Measurements from ENCODE around the gene LRRC1. TPM values are rescaled to one million over a fixed set of nuclear protein-coding genes. Genes with fewer than 3 reads are reported as not detected.

The LRRC1 gene
- total and polyA plus RNA-seq, 2 donors (not counting 1 experiment from before 2014, with no cell fraction given), result 3.4 to 8.9 TPM

DNA sequence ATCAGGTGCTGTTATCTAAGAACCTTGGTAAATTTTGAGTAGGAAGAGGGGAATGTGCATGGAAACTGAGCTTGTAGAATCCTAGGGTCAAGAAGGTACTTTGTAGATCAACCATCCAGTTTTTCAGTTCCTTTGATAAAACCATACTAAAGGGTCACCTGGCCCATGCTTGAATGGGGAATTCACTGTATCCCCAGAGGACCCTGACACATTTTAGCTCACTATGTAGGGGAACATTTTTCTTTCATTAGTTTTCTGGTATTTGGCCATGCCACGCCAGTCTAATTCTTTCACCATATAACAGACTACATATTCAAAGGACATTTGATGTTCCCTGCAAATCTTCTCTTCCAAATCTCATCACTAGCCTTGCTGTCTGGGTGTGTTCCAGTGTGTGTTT lies 29.9 kb downstream of the LRRC1 start:
- WGBS (ENCODE audit: insufficient coverage), result no CpG with 5 or more reads among the region's 1 CpG
- no peak for TF ChIP-seq EZH2 (IDR thresholded peaks at IDR 0.05; ENCODE audit: borderline replicate concordance, insufficient read depth, low read depth, low read length, poor library complexity, severe bottlenecking)
- TF ChIP-seq, protein P1, sequence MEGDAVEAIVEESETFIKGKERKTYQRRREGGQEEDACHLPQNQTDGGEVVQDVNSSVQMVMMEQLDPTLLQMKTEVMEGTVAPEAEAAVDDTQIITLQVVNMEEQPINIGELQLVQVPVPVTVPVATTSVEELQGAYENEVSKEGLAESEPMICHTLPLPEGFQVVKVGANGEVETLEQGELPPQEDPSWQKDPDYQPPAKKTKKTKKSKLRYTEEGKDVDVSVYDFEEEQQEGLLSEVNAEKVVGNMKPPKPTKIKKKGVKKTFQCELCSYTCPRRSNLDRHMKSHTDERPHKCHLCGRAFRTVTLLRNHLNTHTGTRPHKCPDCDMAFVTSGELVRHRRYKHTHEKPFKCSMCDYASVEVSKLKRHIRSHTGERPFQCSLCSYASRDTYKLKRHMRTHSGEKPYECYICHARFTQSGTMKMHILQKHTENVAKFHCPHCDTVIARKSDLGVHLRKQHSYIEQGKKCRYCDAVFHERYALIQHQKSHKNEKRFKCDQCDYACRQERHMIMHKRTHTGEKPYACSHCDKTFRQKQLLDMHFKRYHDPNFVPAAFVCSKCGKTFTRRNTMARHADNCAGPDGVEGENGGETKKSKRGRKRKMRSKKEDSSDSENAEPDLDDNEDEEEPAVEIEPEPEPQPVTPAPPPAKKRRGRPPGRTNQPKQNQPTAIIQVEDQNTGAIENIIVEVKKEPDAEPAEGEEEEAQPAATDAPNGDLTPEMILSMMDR (IDR thresholded peaks at IDR 0.05), result no peak
- ChIA-PET CTCF (no interaction called here), POLR2A (no interaction called here)
- Mint-ChIP-seq H3K4me1 (peaks cover 34% of the 10 kb centered on the region), H3K27me3 (no peaks in the 10 kb centered on the region), H3K9me3 (ENCODE audit: insufficient read depth) (peaks cover 2% of the 10 kb centered on the region), H3K27ac (no peak overlapping the region), H3K4me3 (no peak overlapping the region)
- H3K27me3 ChIP-seq (replicated peaks in 1 of 4; ENCODE audit: control extremely low read depth in 1 of 4, control insufficient read depth in 3 of 4, insufficient read depth in 4 of 4, low read length in 3 of 4), result no peaks in the 10 kb centered on the region
- no peak overlapping the region for H3K9ac ChIP-seq (ENCODE audit: low read length)
- peaks cover 15% of the 10 kb centered on the region for H4K20me1 ChIP-seq (ENCODE audit: control insufficient read depth, insufficient read depth, low read length, poor library complexity, severe bottlenecking)
- H3K4me2 ChIP-seq (replicated peaks; ENCODE audit: low read depth, low read length, poor library complexity, severe bottlenecking), result no peak overlapping the region
- H3K27ac ChIP-seq (ENCODE audit: low read length in 2 of 2), result no peak overlapping the region
- no peak for DNase-seq
- peaks cover 52% of the 10 kb centered on the region for H3K79me2 ChIP-seq (ENCODE audit: control insufficient read depth, insufficient read depth, low read length)
- no peaks in the 10 kb centered on the region for H3K36me3 ChIP-seq (replicated peaks in 1 of 2; ENCODE audit: control extremely low read depth in 1 of 2, control insufficient read depth in 1 of 2, extremely low read depth in 1 of 2, insufficient read depth in 2 of 2, low read length in 1 of 2)
- no peak for ATAC-seq (ENCODE audit: low read depth)
- no peaks in the 10 kb centered on the region for H3K9me3 ChIP-seq (ENCODE audit: control extremely low read depth in 1 of 3, control insufficient read depth in 2 of 3, insufficient read depth in 1 of 3, low read length in 2 of 3)
- H2AFZ ChIP-seq (ENCODE audit: insufficient read depth, low read depth, low read length, poor library complexity, severe bottlenecking), result no peak overlapping the region
- no peak overlapping the region for H3K4me3 ChIP-seq (ENCODE audit: control extremely low read depth in 1 of 5, extremely low read depth in 1 of 5, insufficient read depth in 1 of 5, low read depth in 2 of 5, low read length in 4 of 5)
- peaks cover 0 to 8% of the 10 kb centered on the region in 2 donors for H3K4me1 ChIP-seq (ENCODE audit: control insufficient read depth in 2 of 2, insufficient read depth in 2 of 2, low read length in 2 of 2)
- intact Hi-C loops (cut with micrococcal nuclease), result no loop called here

DNA sequence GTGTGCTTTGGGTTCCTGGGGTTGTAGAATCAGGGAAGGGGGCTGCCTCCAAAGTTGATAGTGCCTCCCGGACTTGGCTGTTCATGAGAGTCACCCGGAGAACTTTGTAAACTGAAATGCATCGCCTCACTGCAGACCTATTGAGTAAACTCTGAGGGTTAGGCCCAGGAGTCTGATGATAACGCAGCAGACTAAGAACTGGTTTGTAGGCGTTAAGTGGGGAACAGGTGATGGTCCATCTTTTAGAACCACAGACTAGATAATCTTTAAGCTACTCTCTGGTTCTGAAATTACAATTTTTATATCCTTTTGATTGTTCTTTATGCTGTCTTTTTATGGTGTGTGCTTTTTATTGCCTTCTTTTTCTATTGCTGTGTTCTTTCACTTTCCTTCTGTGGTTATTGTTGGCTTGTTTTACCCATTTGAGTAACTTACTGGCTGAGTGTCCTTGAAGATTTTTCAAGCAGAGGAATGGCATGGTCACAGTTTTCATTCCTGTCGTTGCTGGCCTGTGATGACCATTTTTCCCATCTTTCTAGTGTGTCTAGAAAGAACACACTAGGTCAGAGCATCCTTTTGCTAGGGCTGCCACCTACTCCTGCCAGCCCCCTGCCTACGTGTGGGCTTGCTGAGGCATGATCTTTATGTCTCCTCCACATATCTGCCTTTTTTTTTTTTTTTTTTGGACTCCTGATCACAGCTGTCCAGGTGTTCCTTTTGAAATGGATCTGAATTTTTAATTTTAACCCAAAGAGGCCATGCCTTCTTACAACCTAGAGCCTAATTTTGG lies 30.9 kb downstream of the LRRC1 start:
- ATAC-seq (ENCODE audit: low read depth), result no peak
- H3K27ac ChIP-seq (ENCODE audit: low read length in 2 of 2), result no peak overlapping the region
- POLR2A ChIA-PET, result no interaction called here
- H4K20me1 ChIP-seq (ENCODE audit: control insufficient read depth, insufficient read depth, low read length, poor library complexity, severe bottlenecking), result peaks cover 15% of the 10 kb centered on the region
- no peak for DNase-seq
- intact Hi-C loops (cut with micrococcal nuclease), result no loop called here
- H3K9ac ChIP-seq (ENCODE audit: low read length), result no peak overlapping the region
- TF ChIP-seq, protein P1 (IDR thresholded peaks at IDR 0.05), result no peak
- TF ChIP-seq EZH2 (IDR thresholded peaks at IDR 0.05; ENCODE audit: borderline replicate concordance, insufficient read depth, low read depth, low read length, poor library complexity, severe bottlenecking), result no peak
- H3K4me3 ChIP-seq (ENCODE audit: control extremely low read depth in 1 of 5, extremely low read depth in 1 of 5, insufficient read depth in 1 of 5, low read depth in 2 of 5, low read length in 4 of 5), result no peak overlapping the region
- no peak overlapping the region for H2AFZ ChIP-seq (ENCODE audit: insufficient read depth, low read depth, low read length, poor library complexity, severe bottlenecking)
- H3K4me1 Mint-ChIP-seq, result peaks cover 34% of the 10 kb centered on the region
- no peak overlapping the region for H3K4me2 ChIP-seq (replicated peaks; ENCODE audit: low read depth, low read length, poor library complexity, severe bottlenecking)
- peaks cover 2% of the 10 kb centered on the region for H3K9me3 Mint-ChIP-seq (ENCODE audit: insufficient read depth)
- no peak overlapping the region for H3K4me3 Mint-ChIP-seq
- H3K27me3 Mint-ChIP-seq, result no peaks in the 10 kb centered on the region
- CTCF ChIA-PET, result no interaction called here
- 69% methylated on average over 4 of the region's 7 CpGs for WGBS (ENCODE audit: insufficient coverage)
- peaks cover 52% of the 10 kb centered on the region for H3K79me2 ChIP-seq (ENCODE audit: control insufficient read depth, insufficient read depth, low read length)
- H3K36me3 ChIP-seq (replicated peaks in 1 of 2; ENCODE audit: control extremely low read depth in 1 of 2, control insufficient read depth in 1 of 2, extremely low read depth in 1 of 2, insufficient read depth in 2 of 2, low read length in 1 of 2), result no peaks in the 10 kb centered on the region
- no peaks in the 10 kb centered on the region for H3K27me3 ChIP-seq (replicated peaks in 1 of 4; ENCODE audit: control extremely low read depth in 1 of 4, control insufficient read depth in 3 of 4, insufficient read depth in 4 of 4, low read length in 3 of 4)
- peaks cover 0 to 8% of the 10 kb centered on the region in 2 donors for H3K4me1 ChIP-seq (ENCODE audit: control insufficient read depth in 2 of 2, insufficient read depth in 2 of 2, low read length in 2 of 2)
- H3K27ac Mint-ChIP-seq, result no peak overlapping the region
- H3K9me3 ChIP-seq (ENCODE audit: control extremely low read depth in 1 of 3, control insufficient read depth in 2 of 3, insufficient read depth in 1 of 3, low read length in 2 of 3), result no peaks in the 10 kb centered on the region
